UCSD-AML1 (cell line): ENCODE results near the gene EFNA4.

ENCODE experiments used
- DNase-seq: peaks from one replicate; lab custom pipeline; 2025; ENCODE audit not compliant: unreplicated experiment; lab: John Stamatoyannopoulos, UW

The EFNA4 gene

GRCh38 chr1:155085504-155086127, 22.1 kb downstream of the EFNA4 start:
- DNase-seq = peak; percentile 57

GRCh38 chr1:155086128-155086741, 22.7 kb downstream of the EFNA4 start:
- DNase-seq = peak; percentile 77

- peak; percentile 49 for DNase-seq
Observed at GRCh38 chr1:155086856-155087535, 23.5 kb downstream of the EFNA4 start.

GRCh38 chr1:155091071-155092051, 27.8 kb downstream of the EFNA4 start:
- DNase-seq = peak; percentile 82

- DNase-seq = no peak
Observed at GRCh38 chr1:155092131-155092530, 28.6 kb downstream of the EFNA4 start.

GRCh38 chr1:155092641-155093040, 29.1 kb downstream of the EFNA4 start:
- DNase-seq = no peak

- DNase-seq = peak; percentile 54
Observed at GRCh38 chr1:155093911-155094621, 30.5 kb downstream of the EFNA4 start.

GRCh38 chr1:155094622-155094948, 31.0 kb downstream of the EFNA4 start:
- no peak for DNase-seq

- no peak for DNase-seq
Observed at GRCh38 chr1:155099331-155099730, 35.8 kb downstream of the EFNA4 start.

GRCh38 chr1:155103325-155103724, 39.8 kb downstream of the EFNA4 start:
- no peak for DNase-seq

GRCh38 chr1:155104605-155105534, 41.3 kb downstream of the EFNA4 start:
- DNase-seq = no peak

- no peak for DNase-seq
Observed at GRCh38 chr1:155105604-155106011, 42.1 kb downstream of the EFNA4 start.

- no peak for DNase-seq
Observed at GRCh38 chr1:155106862-155107261, 43.3 kb downstream of the EFNA4 start.

- DNase-seq = no peak
Observed at GRCh38 chr1:155107309-155108264, 44.0 kb downstream of the EFNA4 start.

- no peak for DNase-seq
Observed at GRCh38 chr1:155108296-155108695, 44.8 kb downstream of the EFNA4 start.

- DNase-seq = no peak
Observed at GRCh38 chr1:155110381-155110780, 46.8 kb downstream of the EFNA4 start.

GRCh38 chr1:155110826-155111225, 47.3 kb downstream of the EFNA4 start:
- no peak for DNase-seq

GRCh38 chr1:155113450-155113980, 50.0 kb downstream of the EFNA4 start:
- DNase-seq = no peak
